Measurements from ENCODE around the gene SLC38A11.
"Not testable (repeated sequence)": the region's sequence is repeated elsewhere in the genome, so short reads cannot be mapped to it uniquely, and the experiment has no call there.

The SLC38A11 gene

GRCh38 chr2:164954954-164955701, at the start of gene SLC38A11:
Gene SLC38A11 (minus strand): TSS chr2:164955525. CDS start chr2:164955247, 278 bp downstream.
- Histone ChIP-seq H3K27me3 (ENCODE audit: insufficient read depth, low read length) (no peaks in the 10 kb centered on the region), H3K9me3 (ENCODE audit: low read length) (no peaks in the 10 kb centered on the region), H3K36me3 (ENCODE audit: insufficient read depth, low read length) (no peaks in the 10 kb centered on the region), H3K9ac (ENCODE audit: low read length) (no peak within 1 kb of the TSS), H3K9me2 (ENCODE audit: low read depth, low read length) (no peaks in the 10 kb centered on the region), H3K27ac (ENCODE audit: low read depth, low read length, poor library complexity, severe bottlenecking) (no peak within 1 kb of the TSS), H3K4me2 (ENCODE audit: low read length) (no peak within 1 kb of the TSS), H3K4me3 (ENCODE audit: low read depth, low read length, poor library complexity, severe bottlenecking) (no peak within 1 kb of the TSS), H3K79me2 (ENCODE audit: insufficient read depth, low read length) (no peaks in the 10 kb centered on the region), H3F3A (ENCODE audit: insufficient read depth, low read length) (no peaks in the 10 kb centered on the region), H3K4me1 (ENCODE audit: insufficient read depth, low read length, severe bottlenecking) (no peaks in the 10 kb centered on the region), H4K20me1 (ENCODE audit: insufficient read depth, low read length) (no peaks in the 10 kb centered on the region), H2AFZ (ENCODE audit: low read length) (no peak within 1 kb of the TSS)
- TF ChIP-seq EZH2 (IDR thresholded peaks at IDR 0.05; ENCODE audit: borderline replicate concordance, low read length) (no peak), CTCF (IDR thresholded peaks at IDR 0.05; ENCODE audit: low read length) (no peak)

- Histone ChIP-seq H3K27me3 (ENCODE audit: insufficient read depth, low read length) (no peaks in the 10 kb centered on the region), H4K20me1 (ENCODE audit: insufficient read depth, low read length) (no peaks in the 10 kb centered on the region), H3K9me3 (ENCODE audit: low read length) (no peaks in the 10 kb centered on the region), H3K4me2 (ENCODE audit: low read length) (no peak overlapping the region), H3K27ac (ENCODE audit: low read depth, low read length, poor library complexity, severe bottlenecking) (no peak overlapping the region), H2AFZ (ENCODE audit: low read length) (no peak overlapping the region), H3K4me1 (ENCODE audit: insufficient read depth, low read length, severe bottlenecking) (no peaks in the 10 kb centered on the region), H3K9ac (ENCODE audit: low read length) (no peak overlapping the region), H3K36me3 (ENCODE audit: insufficient read depth, low read length) (no peaks in the 10 kb centered on the region), H3K79me2 (ENCODE audit: insufficient read depth, low read length) (no peaks in the 10 kb centered on the region), H3K9me2 (ENCODE audit: low read depth, low read length) (no peaks in the 10 kb centered on the region), H3K4me3 (ENCODE audit: low read depth, low read length, poor library complexity, severe bottlenecking) (no peak overlapping the region), H3F3A (ENCODE audit: insufficient read depth, low read length) (no peaks in the 10 kb centered on the region)
- TF ChIP-seq CTCF (IDR thresholded peaks at IDR 0.05; ENCODE audit: low read length): no peak
- TF ChIP-seq EZH2 (IDR thresholded peaks at IDR 0.05; ENCODE audit: borderline replicate concordance, low read length): no peak
Observed at GRCh38 chr2:165003443-165004130, 48.3 kb upstream of the SLC38A11 start.

GRCh38 chr2:165002638-165003037, 47.3 kb upstream of the SLC38A11 start:
- Histone ChIP-seq H3K27me3 (ENCODE audit: insufficient read depth, low read length) (no peaks in the 10 kb centered on the region), H3K79me2 (ENCODE audit: insufficient read depth, low read length) (no peaks in the 10 kb centered on the region), H3K9me2 (ENCODE audit: low read depth, low read length) (no peaks in the 10 kb centered on the region), H2AFZ (ENCODE audit: low read length) (no peak overlapping the region), H3F3A (ENCODE audit: insufficient read depth, low read length) (no peaks in the 10 kb centered on the region), H3K4me1 (ENCODE audit: insufficient read depth, low read length, severe bottlenecking) (no peaks in the 10 kb centered on the region), H3K9me3 (ENCODE audit: low read length) (no peaks in the 10 kb centered on the region), H3K27ac (ENCODE audit: low read depth, low read length, poor library complexity, severe bottlenecking) (no peak overlapping the region), H4K20me1 (ENCODE audit: insufficient read depth, low read length) (no peaks in the 10 kb centered on the region), H3K4me2 (ENCODE audit: low read length) (no peak overlapping the region), H3K36me3 (ENCODE audit: insufficient read depth, low read length) (no peaks in the 10 kb centered on the region), H3K9ac (ENCODE audit: low read length) (no peak overlapping the region), H3K4me3 (ENCODE audit: low read depth, low read length, poor library complexity, severe bottlenecking) (no peak overlapping the region)
- TF ChIP-seq EZH2 (IDR thresholded peaks at IDR 0.05; ENCODE audit: borderline replicate concordance, low read length) (no peak), CTCF (IDR thresholded peaks at IDR 0.05; ENCODE audit: low read length) (no peak)

GRCh38 chr2:164994664-164995299, 39.5 kb upstream of the SLC38A11 start:
- not testable (repeated sequence) for H3K4me2 ChIP-seq (ENCODE audit: low read length); H3K9me3 ChIP-seq (ENCODE audit: low read length); H3K4me1 ChIP-seq (ENCODE audit: insufficient read depth, low read length, severe bottlenecking); H3K27me3 ChIP-seq (ENCODE audit: insufficient read depth, low read length); H3K9me2 ChIP-seq (ENCODE audit: low read depth, low read length); H3K27ac ChIP-seq (ENCODE audit: low read depth, low read length, poor library complexity, severe bottlenecking); H3K4me3 ChIP-seq (ENCODE audit: low read depth, low read length, poor library complexity, severe bottlenecking); H4K20me1 ChIP-seq (ENCODE audit: insufficient read depth, low read length); H3K36me3 ChIP-seq (ENCODE audit: insufficient read depth, low read length); H2AFZ ChIP-seq (ENCODE audit: low read length); H3K9ac ChIP-seq (ENCODE audit: low read length); H3K79me2 ChIP-seq (ENCODE audit: insufficient read depth, low read length); H3F3A ChIP-seq (ENCODE audit: insufficient read depth, low read length)

Data from OCI-LY1 (cell line).